Measurements from ENCODE around the gene EXPH5.

EXPH5 gene

DNA sequence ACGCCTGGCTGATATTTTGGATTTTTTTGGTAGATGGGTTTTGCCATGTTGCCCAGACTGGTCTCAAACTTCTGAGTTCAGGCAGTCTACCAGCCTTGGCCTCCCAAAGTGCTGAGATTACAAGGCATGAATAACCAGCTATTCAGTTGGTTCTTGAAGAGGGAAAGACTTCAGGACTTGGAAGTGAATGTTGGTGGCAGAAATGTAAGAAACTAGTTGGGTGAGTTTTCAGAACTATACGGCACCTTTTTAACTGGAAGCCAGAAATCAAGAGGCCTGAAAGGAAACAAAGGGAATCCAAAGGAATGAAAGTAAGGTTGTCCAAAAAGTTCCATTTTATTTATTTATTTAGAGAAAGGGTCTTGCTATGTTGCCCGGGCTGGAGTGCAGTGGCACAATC, 98.2 kb downstream of the EXPH5 start:
- no peak overlapping the region for H3K9ac ChIP-seq (ENCODE audit: low read length)
- H3K36me3 ChIP-seq (replicated peaks; ENCODE audit: insufficient read depth, low read length): no peaks in the 10 kb centered on the region
- no peak overlapping the region for H3K4me3 ChIP-seq (ENCODE audit: low read length)
- no peak for DNase-seq
- no peak overlapping the region for H3K4me2 ChIP-seq (ENCODE audit: low read depth, low read length)
- no peaks in the 10 kb centered on the region for H3K27me3 ChIP-seq (replicated peaks; ENCODE audit: insufficient read depth, low read length)
- no peaks in the 10 kb centered on the region for H3K4me1 ChIP-seq (ENCODE audit: low read length)
- no peak overlapping the region for H3K27ac ChIP-seq (ENCODE audit: low read length)
- no peak overlapping the region for H2AFZ ChIP-seq (ENCODE audit: low read length)
- no peaks in the 10 kb centered on the region for H3F3A ChIP-seq (ENCODE audit: insufficient read depth, low read length)
- no peaks in the 10 kb centered on the region for H4K20me1 ChIP-seq (ENCODE audit: insufficient read depth, low read length)
- TF ChIP-seq, protein P1, sequence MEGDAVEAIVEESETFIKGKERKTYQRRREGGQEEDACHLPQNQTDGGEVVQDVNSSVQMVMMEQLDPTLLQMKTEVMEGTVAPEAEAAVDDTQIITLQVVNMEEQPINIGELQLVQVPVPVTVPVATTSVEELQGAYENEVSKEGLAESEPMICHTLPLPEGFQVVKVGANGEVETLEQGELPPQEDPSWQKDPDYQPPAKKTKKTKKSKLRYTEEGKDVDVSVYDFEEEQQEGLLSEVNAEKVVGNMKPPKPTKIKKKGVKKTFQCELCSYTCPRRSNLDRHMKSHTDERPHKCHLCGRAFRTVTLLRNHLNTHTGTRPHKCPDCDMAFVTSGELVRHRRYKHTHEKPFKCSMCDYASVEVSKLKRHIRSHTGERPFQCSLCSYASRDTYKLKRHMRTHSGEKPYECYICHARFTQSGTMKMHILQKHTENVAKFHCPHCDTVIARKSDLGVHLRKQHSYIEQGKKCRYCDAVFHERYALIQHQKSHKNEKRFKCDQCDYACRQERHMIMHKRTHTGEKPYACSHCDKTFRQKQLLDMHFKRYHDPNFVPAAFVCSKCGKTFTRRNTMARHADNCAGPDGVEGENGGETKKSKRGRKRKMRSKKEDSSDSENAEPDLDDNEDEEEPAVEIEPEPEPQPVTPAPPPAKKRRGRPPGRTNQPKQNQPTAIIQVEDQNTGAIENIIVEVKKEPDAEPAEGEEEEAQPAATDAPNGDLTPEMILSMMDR (IDR thresholded peaks at IDR 0.05; ENCODE audit: low read length): no peak
- TF ChIP-seq EZH2phosphoT487 (IDR thresholded peaks at IDR 0.05; ENCODE audit: low read length): no peak
- no peaks in the 10 kb centered on the region for H3K79me2 ChIP-seq (ENCODE audit: low read length)
- no peaks in the 10 kb centered on the region for H3K9me3 ChIP-seq (replicated peaks; ENCODE audit: insufficient read depth, low read length)
- no peaks in the 10 kb centered on the region for H3K9me2 ChIP-seq (replicated peaks; ENCODE audit: insufficient read depth, low read length)

DNA sequence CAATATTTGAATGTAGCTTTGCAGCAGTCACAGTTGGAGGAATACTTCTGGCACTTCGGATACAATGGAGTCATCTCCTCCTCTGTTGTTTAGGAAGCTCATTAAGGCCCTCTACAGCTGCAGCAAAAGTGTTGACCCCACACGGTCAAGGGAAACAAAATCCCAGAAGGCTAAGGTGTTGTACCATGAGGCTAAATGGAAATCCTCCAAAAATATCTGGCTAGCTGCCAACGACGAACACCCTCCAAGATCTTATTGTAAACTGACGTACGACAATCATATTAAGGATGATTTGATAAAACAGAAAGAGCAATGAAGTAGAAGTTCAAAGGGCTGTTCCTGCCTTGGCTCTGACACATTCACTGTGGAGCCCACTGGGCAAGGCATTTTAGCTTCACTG, 99.4 kb downstream of the EXPH5 start:
- Histone ChIP-seq H3K9me2 (replicated peaks; ENCODE audit: insufficient read depth, low read length) (no peaks in the 10 kb centered on the region), H3K4me1 (ENCODE audit: low read length) (no peaks in the 10 kb centered on the region), H3K9me3 (replicated peaks; ENCODE audit: insufficient read depth, low read length) (no peaks in the 10 kb centered on the region), H3K4me2 (ENCODE audit: low read depth, low read length) (no peak overlapping the region), H2AFZ (ENCODE audit: low read length) (no peak overlapping the region), H3K4me3 (ENCODE audit: low read length) (no peak overlapping the region), H3K27me3 (replicated peaks; ENCODE audit: insufficient read depth, low read length) (no peaks in the 10 kb centered on the region), H3K9ac (ENCODE audit: low read length) (no peak overlapping the region), H4K20me1 (ENCODE audit: insufficient read depth, low read length) (no peaks in the 10 kb centered on the region), H3K36me3 (replicated peaks; ENCODE audit: insufficient read depth, low read length) (no peaks in the 10 kb centered on the region), H3K79me2 (ENCODE audit: low read length) (no peaks in the 10 kb centered on the region), H3K27ac (ENCODE audit: low read length) (no peak overlapping the region), H3F3A (ENCODE audit: insufficient read depth, low read length) (no peaks in the 10 kb centered on the region)
- DNase-seq: no peak
- no peak for TF ChIP-seq EZH2 (optimal IDR thresholded peaks at IDR 0.05; ENCODE audit: low read depth, low read length)
- TF ChIP-seq, protein P1 (IDR thresholded peaks at IDR 0.05; ENCODE audit: low read length): no peak
- TF ChIP-seq EZH2phosphoT487 (IDR thresholded peaks at IDR 0.05; ENCODE audit: low read length): no peak

GRCh38 chr11:108491936-108492335, 101.6 kb downstream of the EXPH5 start:
- Histone ChIP-seq H3K27me3 (replicated peaks; ENCODE audit: insufficient read depth, low read length) (no peaks in the 10 kb centered on the region), H3K9ac (ENCODE audit: low read length) (no peak overlapping the region), H3K27ac (ENCODE audit: low read length) (no peak overlapping the region), H2AFZ (ENCODE audit: low read length) (no peak overlapping the region), H3K79me2 (ENCODE audit: low read length) (no peaks in the 10 kb centered on the region), H3K9me3 (replicated peaks; ENCODE audit: insufficient read depth, low read length) (no peaks in the 10 kb centered on the region), H3K4me3 (ENCODE audit: low read length) (no peak overlapping the region), H3K36me3 (replicated peaks; ENCODE audit: insufficient read depth, low read length) (no peaks in the 10 kb centered on the region), H3F3A (ENCODE audit: insufficient read depth, low read length) (no peaks in the 10 kb centered on the region), H3K9me2 (replicated peaks; ENCODE audit: insufficient read depth, low read length) (no peaks in the 10 kb centered on the region), H3K4me1 (ENCODE audit: low read length) (no peaks in the 10 kb centered on the region), H3K4me2 (ENCODE audit: low read depth, low read length) (no peak overlapping the region), H4K20me1 (ENCODE audit: insufficient read depth, low read length) (no peaks in the 10 kb centered on the region)
- TF ChIP-seq EZH2 (optimal IDR thresholded peaks at IDR 0.05; ENCODE audit: low read depth, low read length) (no peak), EZH2phosphoT487 (IDR thresholded peaks at IDR 0.05; ENCODE audit: low read length) (no peak)
- TF ChIP-seq, protein P1 (IDR thresholded peaks at IDR 0.05; ENCODE audit: low read length): no peak
- no peak for DNase-seq
